ENCODE results near the gene LYPD5.

LYPD5 gene

GRCh38 chr19:43749898-43750297 is 52.3 kb downstream of the LYPD5 start:
- no peak for DNase-seq

DNA sequence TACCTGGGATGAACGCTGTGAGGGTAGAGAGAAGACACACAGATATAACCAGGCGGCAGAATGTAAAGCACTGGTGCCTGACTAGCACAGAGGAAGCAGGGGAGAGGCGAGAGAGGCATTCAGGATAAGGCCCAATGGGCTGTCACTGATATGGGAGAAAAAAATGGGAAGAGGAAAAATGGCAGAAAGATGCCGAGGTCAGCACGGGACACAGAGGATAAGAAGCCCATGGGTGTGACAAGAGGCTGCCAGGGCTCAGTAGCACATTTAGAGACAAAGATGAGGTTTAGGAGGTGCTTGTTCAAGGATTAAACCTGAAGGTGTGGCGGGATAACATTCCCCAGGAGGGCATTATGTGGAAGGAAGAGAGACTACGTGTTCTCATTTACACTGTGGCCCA is 53.1 kb downstream of the LYPD5 start:
- no peak for DNase-seq

DNA sequence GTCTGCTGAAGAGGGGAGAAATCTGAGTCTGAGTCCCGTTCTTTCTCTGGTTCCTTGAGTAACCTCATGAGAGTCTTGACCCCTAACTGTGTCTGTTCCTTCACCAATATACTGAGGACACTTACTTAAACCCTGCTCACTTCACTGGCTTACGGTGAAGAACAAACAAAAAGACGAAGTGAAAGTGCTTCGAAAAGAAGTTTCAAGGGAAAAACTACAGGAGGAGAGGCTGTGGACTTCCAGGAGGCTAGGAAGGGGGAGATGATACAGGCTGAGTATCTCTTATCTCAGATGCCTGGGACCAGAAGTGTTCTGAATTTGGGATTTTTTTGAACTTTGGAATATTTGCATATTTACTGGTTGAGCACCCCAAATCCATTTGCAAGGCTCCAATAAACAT is 53.6 kb downstream of the LYPD5 start:
- no peak for DNase-seq

GRCh38 chr19:43748205-43748594 is 54.0 kb downstream of the LYPD5 start:
- DNase-seq, result no peak

DNA sequence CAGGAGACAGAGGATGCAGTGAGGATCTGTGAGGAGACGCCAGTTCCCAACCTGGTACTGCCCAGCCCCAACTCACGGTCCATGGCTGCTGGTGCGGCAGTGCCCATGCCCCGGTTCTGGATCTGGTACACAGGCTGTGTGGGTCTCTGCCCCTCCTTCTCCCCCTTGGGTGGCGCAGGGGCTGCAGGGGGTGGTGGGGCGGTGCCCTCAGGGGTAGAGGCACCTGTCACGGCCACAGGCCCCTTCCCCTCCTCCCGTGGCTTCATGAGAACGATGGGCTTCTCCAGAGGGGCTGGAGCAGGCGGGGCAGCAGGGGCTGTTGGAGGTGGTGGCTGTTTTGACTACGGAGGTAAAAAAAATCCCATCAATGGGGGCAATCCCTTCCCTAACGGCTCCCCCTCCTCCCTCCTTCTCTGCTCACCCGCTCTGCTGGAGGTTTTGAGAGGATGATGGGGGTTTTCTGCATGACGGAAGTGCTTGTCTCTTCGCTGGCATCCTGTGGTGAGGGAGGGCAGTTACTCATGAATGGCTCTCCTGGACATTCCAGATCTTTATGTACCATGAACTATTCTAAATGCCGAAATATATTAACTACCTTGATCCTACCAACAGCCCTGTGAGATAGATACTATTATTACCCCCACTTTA is 54.6 kb downstream of the LYPD5 start:
- no peak for DNase-seq
